ENCODE measurements around the gene KRTAP1-1. TPM values are rescaled to one million over a fixed set of nuclear protein-coding genes. Genes with fewer than 3 reads are reported as not detected.
"Not testable (repeated sequence)": the region's sequence is repeated elsewhere in the genome, so short reads cannot be mapped to it uniquely, and the experiment has no call there.

Gene KRTAP1-1
- total RNA-seq, 2 donors from 2014 or later, result not detected

GRCh38 chr17:41042953-41043352 is 1.7 kb upstream of the KRTAP1-1 start:
- no peaks in the 10 kb centered on the region for H3K9me3 ChIP-seq
- no peak overlapping the region for H3K4me3 ChIP-seq
- no peak for DNase-seq
- no peaks in the 10 kb centered on the region for H3K36me3 ChIP-seq
- no peak overlapping the region for H3K9ac ChIP-seq (ENCODE audit: low read depth in 2 of 2, low read length in 2 of 2)
- intact Hi-C loops (cut with DNase I), result no loop called here
- H3K4me1 ChIP-seq, result no peaks in the 10 kb centered on the region
- H3K27ac ChIP-seq, result no peak overlapping the region
- no peaks in the 10 kb centered on the region for H3K27me3 ChIP-seq
- TF ChIP-seq, protein P1, sequence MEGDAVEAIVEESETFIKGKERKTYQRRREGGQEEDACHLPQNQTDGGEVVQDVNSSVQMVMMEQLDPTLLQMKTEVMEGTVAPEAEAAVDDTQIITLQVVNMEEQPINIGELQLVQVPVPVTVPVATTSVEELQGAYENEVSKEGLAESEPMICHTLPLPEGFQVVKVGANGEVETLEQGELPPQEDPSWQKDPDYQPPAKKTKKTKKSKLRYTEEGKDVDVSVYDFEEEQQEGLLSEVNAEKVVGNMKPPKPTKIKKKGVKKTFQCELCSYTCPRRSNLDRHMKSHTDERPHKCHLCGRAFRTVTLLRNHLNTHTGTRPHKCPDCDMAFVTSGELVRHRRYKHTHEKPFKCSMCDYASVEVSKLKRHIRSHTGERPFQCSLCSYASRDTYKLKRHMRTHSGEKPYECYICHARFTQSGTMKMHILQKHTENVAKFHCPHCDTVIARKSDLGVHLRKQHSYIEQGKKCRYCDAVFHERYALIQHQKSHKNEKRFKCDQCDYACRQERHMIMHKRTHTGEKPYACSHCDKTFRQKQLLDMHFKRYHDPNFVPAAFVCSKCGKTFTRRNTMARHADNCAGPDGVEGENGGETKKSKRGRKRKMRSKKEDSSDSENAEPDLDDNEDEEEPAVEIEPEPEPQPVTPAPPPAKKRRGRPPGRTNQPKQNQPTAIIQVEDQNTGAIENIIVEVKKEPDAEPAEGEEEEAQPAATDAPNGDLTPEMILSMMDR (IDR thresholded peaks at IDR 0.05), result no peak

DNA sequence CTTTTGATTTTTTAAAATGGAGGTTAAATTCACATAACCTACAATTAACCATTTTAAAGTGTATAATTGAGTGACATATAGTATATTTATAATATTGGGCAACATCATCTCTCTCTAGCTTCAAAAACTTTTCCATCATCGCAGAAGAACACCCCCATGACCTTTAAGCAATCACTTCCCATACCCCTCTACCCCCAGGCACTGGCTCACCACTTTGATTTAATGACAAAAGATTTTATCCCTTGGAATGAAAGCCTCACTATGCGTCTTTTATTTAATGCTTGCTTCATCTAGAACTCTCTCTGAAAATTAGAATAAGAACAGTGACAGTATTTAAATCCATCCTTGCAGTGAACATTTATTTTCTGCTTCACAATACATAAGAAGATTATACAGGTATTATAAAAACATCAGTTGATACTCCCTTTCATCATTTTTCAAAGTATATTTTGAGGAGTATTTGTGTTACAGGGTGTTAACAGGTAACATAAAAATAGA is 3.3 kb downstream of the KRTAP1-1 start:
- intact Hi-C loops (cut with DNase I), result no loop called here
- Histone ChIP-seq H3K4me3 (no peak overlapping the region), H3K4me1 (no peaks in the 10 kb centered on the region), H3K27ac (no peak overlapping the region), H3K36me3 (no peaks in the 10 kb centered on the region), H3K9me3 (no peaks in the 10 kb centered on the region), H3K27me3 (no peaks in the 10 kb centered on the region), H3K9ac (ENCODE audit: low read depth in 2 of 2, low read length in 2 of 2) (no peak overlapping the region)
- TF ChIP-seq, protein P1 (IDR thresholded peaks at IDR 0.05), result no peak
- no peak for DNase-seq

DNA sequence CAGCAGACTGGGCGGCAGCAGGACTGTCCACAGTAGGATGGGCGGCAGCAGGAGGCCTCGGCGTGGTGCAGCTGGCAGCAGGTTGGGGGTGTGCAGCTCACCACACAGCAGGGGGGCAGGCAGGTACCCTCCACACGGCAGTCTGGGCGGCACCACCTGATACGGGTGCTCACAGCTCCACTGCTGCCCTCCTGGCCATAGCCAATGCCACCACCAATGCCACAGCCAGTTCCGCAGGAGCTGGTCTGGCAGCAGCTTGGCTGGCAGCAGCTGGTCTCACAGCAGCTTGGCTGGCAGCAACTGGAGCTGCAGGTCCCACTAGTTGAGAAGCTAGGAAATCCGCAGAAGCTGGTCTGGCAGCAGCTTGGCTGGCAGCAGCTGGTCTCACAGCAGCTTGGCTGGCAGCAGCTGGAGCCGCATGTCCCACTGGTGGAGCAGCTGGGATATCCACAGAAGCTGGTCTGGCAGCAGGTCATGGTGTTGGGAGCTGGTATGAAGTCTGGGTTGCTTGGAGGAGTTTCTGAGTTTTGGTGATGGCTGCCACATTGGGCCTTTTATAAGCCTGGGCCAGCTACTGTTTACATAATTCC is 6.8 kb downstream of the KRTAP1-1 start, which contains the start of gene KRTAP1-3:
Gene KRTAP1-3 (minus strand): TSS at position 529 of the 590 bp plus-strand sequence. CDS start 53 bp downstream, at position 476.
- H3K27ac ChIP-seq; intact Hi-C loops (cut with DNase I); H3K4me1 ChIP-seq; DNase-seq; H3K27me3 ChIP-seq; H3K36me3 ChIP-seq; H3K9ac ChIP-seq (ENCODE audit: low read depth in 2 of 2, low read length in 2 of 2); H3K9me3 ChIP-seq; H3K4me3 ChIP-seq: not testable (repeated sequence)

DNA sequence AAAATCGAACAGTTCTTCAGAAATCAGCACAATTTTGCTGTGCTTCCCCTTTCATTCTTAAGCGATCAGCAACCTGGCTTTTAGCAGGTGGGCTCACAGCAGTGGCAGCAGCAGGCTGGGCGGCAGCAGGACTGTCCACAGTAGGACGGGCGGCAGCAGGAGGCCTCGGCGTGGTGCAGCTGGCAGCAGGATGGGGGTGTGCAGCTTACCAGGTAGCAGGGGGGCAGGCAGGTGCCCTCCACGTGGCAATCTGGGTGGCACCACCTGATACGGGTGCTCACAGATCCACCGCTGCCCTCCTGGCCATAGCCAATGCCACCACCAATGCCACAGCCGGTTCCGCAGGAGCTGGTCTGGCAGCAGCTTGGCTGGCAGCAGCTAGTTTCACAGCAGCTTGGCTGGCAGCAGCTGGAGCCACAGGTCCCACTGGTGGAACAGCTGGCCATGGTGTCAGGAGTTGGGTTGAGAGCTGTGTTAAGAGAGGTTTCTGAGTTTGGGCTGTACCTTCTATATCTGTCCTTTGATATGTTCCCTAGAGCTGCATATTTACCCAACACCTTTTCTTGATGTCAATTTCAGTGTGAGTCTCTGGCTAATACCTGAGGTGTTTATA is 11.5 kb downstream of the KRTAP1-1 start, which contains the start of gene KRTAP1-4:
Gene KRTAP1-4 (minus strand): TSS at position 563 of the 613 bp plus-strand sequence. CDS start 117 bp downstream, at position 446.
- TF ChIP-seq, protein P1 (IDR thresholded peaks at IDR 0.05), result no peak
- no peak for DNase-seq
- no peaks in the 10 kb centered on the region for H3K36me3 ChIP-seq
- H3K9ac ChIP-seq (ENCODE audit: low read depth in 2 of 2, low read length in 2 of 2), result no peak within 1 kb of the TSS
- intact Hi-C loops (cut with DNase I), result no loop called here
- H3K4me1 ChIP-seq, result no peaks in the 10 kb centered on the region
- no peak within 1 kb of the TSS for H3K27ac ChIP-seq
- no peaks in the 10 kb centered on the region for H3K9me3 ChIP-seq
- no peak within 1 kb of the TSS for H3K4me3 ChIP-seq
- no peaks in the 10 kb centered on the region for H3K27me3 ChIP-seq

DNA sequence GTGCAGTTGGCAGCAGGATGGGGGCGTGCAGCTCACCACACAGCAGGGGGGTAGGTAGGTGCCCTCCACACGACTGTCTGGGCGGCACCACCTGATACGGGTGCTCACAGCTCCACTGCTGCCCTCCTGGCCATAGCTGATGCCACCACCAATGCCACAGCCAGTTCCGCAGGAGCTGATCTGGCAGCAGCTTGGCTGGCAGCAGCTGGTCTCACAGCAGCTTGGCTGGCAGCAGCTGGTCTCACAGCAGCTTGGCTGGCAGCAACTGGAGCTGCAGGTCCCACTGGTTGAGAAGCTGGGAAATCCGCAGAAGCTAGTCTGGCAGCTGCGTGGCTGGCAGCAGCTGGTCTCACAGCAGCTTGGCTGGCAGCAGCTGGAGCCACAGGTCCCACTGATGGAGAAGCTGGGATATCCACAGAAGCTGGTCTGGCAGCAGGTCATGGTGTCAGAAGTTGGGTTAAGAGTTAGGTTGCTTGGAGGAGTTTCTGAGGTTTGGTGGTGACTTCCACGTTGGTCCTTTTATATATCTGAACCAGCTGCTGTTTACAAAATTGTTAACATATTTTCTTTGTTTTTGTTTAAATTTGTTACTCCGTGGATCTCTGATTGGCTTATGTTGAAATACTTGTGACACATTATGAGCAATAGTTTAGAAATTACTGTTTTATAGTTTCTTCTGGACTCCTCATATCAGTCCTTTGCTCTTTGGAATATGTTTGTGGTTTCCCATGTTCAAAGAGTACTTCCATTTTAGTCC is 14.4 kb downstream of the KRTAP1-1 start, which contains the start of gene KRTAP1-5:
Gene KRTAP1-5 (minus strand): TSS at position 494 of the 757 bp plus-strand sequence. CDS start 53 bp downstream, at position 441.
- no peak within 1 kb of the TSS for H3K27ac ChIP-seq
- H3K4me3 ChIP-seq, result no peak within 1 kb of the TSS
- H3K36me3 ChIP-seq, result no peaks in the 10 kb centered on the region
- no peak for DNase-seq
- no peaks in the 10 kb centered on the region for H3K9me3 ChIP-seq
- TF ChIP-seq, protein P1 (IDR thresholded peaks at IDR 0.05), result no peak
- no peaks in the 10 kb centered on the region for H3K27me3 ChIP-seq
- H3K9ac ChIP-seq (ENCODE audit: low read depth in 2 of 2, low read length in 2 of 2), result no peak within 1 kb of the TSS
- H3K4me1 ChIP-seq, result no peaks in the 10 kb centered on the region
- intact Hi-C loops (cut with DNase I), result no loop called here

All from colonic mucosa (tissue), 4 donors.